Type B pancreatic cell (in vitro differentiated cells): ENCODE results near the gene PITPNM1. TPM values are rescaled to one million over a fixed set of nuclear protein-coding genes. Genes with fewer than 3 reads are reported as not detected.

Source experiments
- DNase-seq: peaks from one replicate; pipeline ENCODE4 v3.0.0; 2021; ENCODE audit warnings: mixed read lengths; ENCODE audit not compliant: unreplicated experiment; ENCODE audit errors: extremely low spot score
- H3K27ac Mint-ChIP-seq: 2 replicates; pipeline ENCODE4 v1.8.0; 2021; ENCODE audit warnings: mild to moderate bottlenecking, mixed read lengths
- H3K27me3 Mint-ChIP-seq: 2 replicates; pipeline ENCODE4 v1.8.0; 2021; ENCODE audit warnings: mixed read lengths
- H3K36me3 Mint-ChIP-seq: 2 replicates; pipeline ENCODE4 v1.8.0; 2021; ENCODE audit warnings: mixed read lengths
- H3K4me1 Mint-ChIP-seq: one replicate; pipeline ENCODE4 v1.8.0; 2021; ENCODE audit warnings: mixed read lengths; ENCODE audit not compliant: unreplicated experiment
- H3K4me3 Mint-ChIP-seq: 2 replicates; pipeline ENCODE4 v1.8.0; 2021; ENCODE audit warnings: mild to moderate bottlenecking, mixed read lengths
- H3K9me3 Mint-ChIP-seq: 2 replicates; pipeline ENCODE4 v1.8.0; 2021; ENCODE audit warnings: mixed read lengths
- CTCF ChIP-seq: fragments of 200-600 bp; sonication (generic); conservative IDR thresholded peaks from 2 replicates; pipeline ENCODE4 v1.5.0; 2021; ENCODE audit warnings: antibody characterized with exemption, mild to moderate bottlenecking
- microRNA-seq: library from miRNA; unstranded; fragments of <30 nt; microRNA quantifications from one replicate; pipeline ENCODE4, GENCODE V29; 2020
- total RNA-seq: library from RNA; stranded (reverse); gene quantifications from 2 replicates; pipeline ENCODE4 v1.2.1, GENCODE V29; 2021; ENCODE audit warnings: low replicate concordance

PITPNM1 gene
- total RNA-seq, 1 donor from 2014 or later = 51.7 TPM

- Mint-ChIP-seq H3K27me3 (no peaks in the 10 kb centered on the region), H3K4me1 (peaks cover 3% of the 10 kb centered on the region), H3K27ac (peak overlapping the region; percentile 84), H3K36me3 (no peaks in the 10 kb centered on the region), H3K9me3 (no peaks in the 10 kb centered on the region), H3K4me3 (peak overlapping the region; percentile 88)
- no peak for TF ChIP-seq CTCF
- no peak for DNase-seq
Measured at GRCh38 chr11:67442504-67443404, 62.4 kb downstream of the PITPNM1 start.

Small RNA genes within 50 kb of the gene (microRNA-seq; reads per million reads assigned to microRNA genes)
- gene MIR6752 = not detected

Other genes with a start within 250 kb of the PITPNM1 start
- 53.1 and 62.2 TPM in 2 replicates for gene GRK2, start 238.9 kb downstream of the PITPNM1 start, total RNA-seq
- 70.5 and 80.9 TPM in 2 replicates for gene ANKRD13D, start 216.1 kb downstream of the PITPNM1 start, total RNA-seq
- 32.0 and 40.9 TPM in 2 replicates for gene SSH3, start 201.8 kb downstream of the PITPNM1 start, total RNA-seq
- 15.0 and 29.4 TPM in 2 replicates for gene POLD4, start 151.8 kb downstream of the PITPNM1 start, total RNA-seq
- 3.2 and 6.7 TPM in 2 replicates for gene CLCF1, start 131.8 kb downstream of the PITPNM1 start, total RNA-seq
- gene RAD9A, start 113.4 kb downstream of the PITPNM1 start, total RNA-seq = 29.5 and 41.2 TPM in 2 replicates
- gene PPP1CA, start 103.5 kb downstream of the PITPNM1 start, total RNA-seq = 137 TPM in 2 replicates
- gene TBC1D10C, start 101.3 kb downstream of the PITPNM1 start, total RNA-seq = 0.87 TPM in 1 of 2 replicates, not detected in the other
- 0.31 and 1.5 TPM in 2 replicates for gene CARNS1, start 89.7 kb downstream of the PITPNM1 start, total RNA-seq
- gene RPS6KB2, start 76.9 kb downstream of the PITPNM1 start, total RNA-seq = 55.5 and 57.0 TPM in 2 replicates
- gene PTPRCAP, start 67.7 kb downstream of the PITPNM1 start, total RNA-seq = 1.1 and 2.0 TPM in 2 replicates
- 77.4 and 90.2 TPM in 2 replicates for gene CORO1B, start 61.9 kb downstream of the PITPNM1 start, total RNA-seq
- not detected in 2 replicates for gene GPR152, start 52.6 kb downstream of the PITPNM1 start, total RNA-seq
- gene CABP4, start 50.0 kb downstream of the PITPNM1 start, total RNA-seq = not detected in 2 replicates
- gene TMEM134, start 36.1 kb downstream of the PITPNM1 start, total RNA-seq = 41.7 and 46.6 TPM in 2 replicates
- 32.4 and 47.6 TPM in 2 replicates for gene AIP, start 22.3 kb downstream of the PITPNM1 start, total RNA-seq
- gene CDK2AP2, start 2.8 kb upstream of the PITPNM1 start, total RNA-seq = 34.9 and 37.5 TPM in 2 replicates
- gene CABP2, start 18.1 kb upstream of the PITPNM1 start, total RNA-seq = not detected in 2 replicates
- gene GSTP1, start 78.4 kb upstream of the PITPNM1 start, total RNA-seq = 1,009 and 1,011 TPM in 2 replicates
- 220 and 226 TPM in 2 replicates for gene NDUFV1, start 101.6 kb upstream of the PITPNM1 start, total RNA-seq
- 10.3 and 16.0 TPM in 2 replicates for gene NUDT8, start 124.6 kb upstream of the PITPNM1 start, total RNA-seq
- not detected in 2 replicates for gene TBX10, start 134.4 kb upstream of the PITPNM1 start, total RNA-seq
- gene ACY3, start 145.4 kb upstream of the PITPNM1 start, total RNA-seq = 2.2 and 5.8 TPM in 2 replicates
- gene ALDH3B2, start 169.3 kb upstream of the PITPNM1 start, total RNA-seq = 4.8 and 9.4 TPM in 2 replicates